Panc1 (cell line): ENCODE results near the gene RAB6B. TPM values are rescaled to one million over a fixed set of nuclear protein-coding genes. Genes with fewer than 3 reads are reported as not detected.
A peak's percentile ranks its signal among the peaks of the same experiment; 100 is the strongest.

Experiments used
- ATAC-seq: fragments of 200-7000 bp; cut with Tn5 transposase; 2 replicates; pipeline ENCODE4 v1.9.1; 2020; ENCODE audit warnings: mild to moderate bottlenecking, moderate library complexity
- BruUV-seq: library from RNA; stranded (reverse); fragments of 400-500 nt; replicated peaks from 2 replicates; lab custom pipeline; 2021; lab: Mats Ljungman, UMichigan
- CTCF ChIA-PET: fragments of 300-600 bp; sonication (Branson Sonifier 250); formaldehyde crosslinking; loops from one replicate; lab custom pipeline; 2022; ENCODE audit warnings: antibody characterized with exemption; lab: Charles Lee
- POLR2A ChIA-PET: fragments of 300-600 bp; sonication (Branson Sonifier 250); formaldehyde crosslinking; loops from one replicate; lab custom pipeline; 2022; ENCODE audit warnings: antibody characterized with exemption; lab: Charles Lee
- DNase-seq: peaks from one replicate; pipeline ENCODE4 v3.0.0-alpha.2; 2010; ENCODE audit warnings: low read depth, low spot score
- H3K27ac ChIP-seq: 2 replicates; pipeline ENCODE4 v1.5.1; 2011; ENCODE audit warnings: mild to moderate bottlenecking, low read length, inconsistent platforms
- H3K27me3 ChIP-seq: fragments of 200-500 bp; sonication (Bioruptor generic); 2 replicates; pipeline ENCODE4 v1.6.0; 2014; ENCODE audit warnings: low read length, inconsistent platforms; ENCODE audit not compliant: control insufficient read depth, insufficient read depth
- H3K36me3 ChIP-seq: fragments of 200-500 bp; sonication (Bioruptor generic); 2 replicates; pipeline ENCODE4 v1.5.1; 2014; ENCODE audit warnings: inconsistent platforms, mild to moderate bottlenecking, low read length, moderate library complexity; ENCODE audit not compliant: control insufficient read depth, insufficient read depth
- H3K4me1 ChIP-seq: 2 replicates; pipeline ENCODE4 v1.5.1; 2011; ENCODE audit warnings: inconsistent platforms, mild to moderate bottlenecking, low read length, moderate library complexity; ENCODE audit not compliant: control insufficient read depth, insufficient read depth
- H3K4me3 ChIP-seq, 2 experiments: 2 replicates each; pipeline ENCODE4 v1.5.1; 2011 to 2012; ENCODE audit warnings: low read depth in 2 of 2, low read length in 2 of 2, mild to moderate bottlenecking in 2 of 2, inconsistent platforms in 1 of 2, moderate library complexity in 1 of 2
- H3K9me3 ChIP-seq: fragments of 200-500 bp; sonication (Bioruptor generic); 2 replicates; pipeline ENCODE4 v1.5.1; 2014; ENCODE audit warnings: low read depth, mild to moderate bottlenecking, inconsistent platforms, low read length, moderate library complexity; ENCODE audit not compliant: control insufficient read depth, insufficient read depth
- POLR2AphosphoS5 ChIP-seq: IDR thresholded peaks from 2 replicates; pipeline ENCODE4 v1.6.1; 2012; ENCODE audit warnings: mild to moderate bottlenecking, low read depth, low read length, moderate library complexity
- SIN3A ChIP-seq: IDR thresholded peaks from 2 replicates; pipeline ENCODE4 v1.6.1; 2012; ENCODE audit warnings: low read depth, mild to moderate bottlenecking, low read length, moderate library complexity, borderline replicate concordance; ENCODE audit not compliant: insufficient read depth
- TCF7L2 ChIP-seq: IDR thresholded peaks from 2 replicates; pipeline ENCODE4 v1.6.1; 2011; ENCODE audit warnings: mild to moderate bottlenecking, low read depth, low read length, inconsistent platforms
- in situ Hi-C: cut with HindIII; loops from 2 replicates; pipeline ENCODE4 v1.10.0; 2016; ENCODE audit warnings: low sequenced_read_pairs, low pct_unique_long_range_greater_than_20kb
- intact Hi-C: fragments of 100-400 bp; cut with micrococcal nuclease; formaldehyde crosslinking; loops from one replicate; pipeline ENCODE4 v1.10.0; 2022; ENCODE audit not compliant: unreplicated experiment
- total RNA-seq: library from RNA; stranded (reverse); gene quantifications from one replicate; pipeline ENCODE4 v1.2.1, GENCODE V29; 2021; ENCODE audit not compliant: unreplicated experiment
- TF ChIP-seq, protein P1 (sequence below): fragments of 450-650 bp; IDR thresholded peaks from 2 replicates; pipeline ENCODE4 v1.5.1; 2017; ENCODE audit warnings: mild to moderate bottlenecking
- TF ChIP-seq, protein P2 (sequence below), 2 experiments: IDR thresholded peaks; 2 replicates each; pipeline ENCODE4 v1.6.1; 2011 to 2012; ENCODE audit warnings: low read depth in 2 of 2, control low read depth in 1 of 2, low read length in 1 of 2, mild to moderate bottlenecking in 1 of 2, moderate library complexity in 1 of 2; ENCODE audit not compliant: insufficient read depth in 1 of 2

Gene RAB6B
- total RNA-seq, 1 experiment from 2014 or later = 49.2 TPM

DNA sequence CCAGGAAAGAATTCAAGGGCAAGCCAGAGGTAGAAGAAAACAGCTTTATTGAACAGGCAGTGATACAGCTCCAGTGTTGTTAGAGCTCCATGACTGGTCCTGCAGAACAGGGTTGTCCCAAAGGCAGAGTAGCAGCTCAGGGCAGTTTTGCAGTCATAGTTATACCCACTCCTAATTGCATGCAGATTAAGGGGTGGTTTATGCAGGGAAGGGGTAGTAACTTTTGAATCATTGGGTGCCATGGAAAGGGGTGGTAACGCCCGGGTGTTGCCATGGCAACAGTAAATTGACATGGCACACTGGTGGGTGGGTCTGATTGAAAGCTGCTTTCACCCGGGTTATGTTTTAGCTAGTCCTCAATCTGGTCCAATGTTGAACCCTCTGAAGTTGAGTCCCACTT is 9.7 kb upstream of the RAB6B start:
- no peaks in the 10 kb centered on the region for H3K36me3 ChIP-seq
- ATAC-seq (peak; percentile 62; the same call in 1 of the 2 replicates), DNase-seq (no peak)
- no peaks in the 10 kb centered on the region for H3K4me1 ChIP-seq
- ChIA-PET CTCF (no interaction called here), POLR2A (no interaction called here)
- intact Hi-C loops (no loop called here), in situ Hi-C loops (no loop called here)
- no peaks in the 10 kb centered on the region for H3K9me3 ChIP-seq
- BruUV-seq = no TSS peak
- H3K27me3 ChIP-seq = no peaks in the 10 kb centered on the region
- no peak overlapping the region for H3K4me3 ChIP-seq
- no peak overlapping the region for H3K27ac ChIP-seq
- no peak for TF ChIP-seq SIN3A
- TF ChIP-seq, protein P1, sequence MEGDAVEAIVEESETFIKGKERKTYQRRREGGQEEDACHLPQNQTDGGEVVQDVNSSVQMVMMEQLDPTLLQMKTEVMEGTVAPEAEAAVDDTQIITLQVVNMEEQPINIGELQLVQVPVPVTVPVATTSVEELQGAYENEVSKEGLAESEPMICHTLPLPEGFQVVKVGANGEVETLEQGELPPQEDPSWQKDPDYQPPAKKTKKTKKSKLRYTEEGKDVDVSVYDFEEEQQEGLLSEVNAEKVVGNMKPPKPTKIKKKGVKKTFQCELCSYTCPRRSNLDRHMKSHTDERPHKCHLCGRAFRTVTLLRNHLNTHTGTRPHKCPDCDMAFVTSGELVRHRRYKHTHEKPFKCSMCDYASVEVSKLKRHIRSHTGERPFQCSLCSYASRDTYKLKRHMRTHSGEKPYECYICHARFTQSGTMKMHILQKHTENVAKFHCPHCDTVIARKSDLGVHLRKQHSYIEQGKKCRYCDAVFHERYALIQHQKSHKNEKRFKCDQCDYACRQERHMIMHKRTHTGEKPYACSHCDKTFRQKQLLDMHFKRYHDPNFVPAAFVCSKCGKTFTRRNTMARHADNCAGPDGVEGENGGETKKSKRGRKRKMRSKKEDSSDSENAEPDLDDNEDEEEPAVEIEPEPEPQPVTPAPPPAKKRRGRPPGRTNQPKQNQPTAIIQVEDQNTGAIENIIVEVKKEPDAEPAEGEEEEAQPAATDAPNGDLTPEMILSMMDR = no peak
- TF ChIP-seq, protein P2, sequence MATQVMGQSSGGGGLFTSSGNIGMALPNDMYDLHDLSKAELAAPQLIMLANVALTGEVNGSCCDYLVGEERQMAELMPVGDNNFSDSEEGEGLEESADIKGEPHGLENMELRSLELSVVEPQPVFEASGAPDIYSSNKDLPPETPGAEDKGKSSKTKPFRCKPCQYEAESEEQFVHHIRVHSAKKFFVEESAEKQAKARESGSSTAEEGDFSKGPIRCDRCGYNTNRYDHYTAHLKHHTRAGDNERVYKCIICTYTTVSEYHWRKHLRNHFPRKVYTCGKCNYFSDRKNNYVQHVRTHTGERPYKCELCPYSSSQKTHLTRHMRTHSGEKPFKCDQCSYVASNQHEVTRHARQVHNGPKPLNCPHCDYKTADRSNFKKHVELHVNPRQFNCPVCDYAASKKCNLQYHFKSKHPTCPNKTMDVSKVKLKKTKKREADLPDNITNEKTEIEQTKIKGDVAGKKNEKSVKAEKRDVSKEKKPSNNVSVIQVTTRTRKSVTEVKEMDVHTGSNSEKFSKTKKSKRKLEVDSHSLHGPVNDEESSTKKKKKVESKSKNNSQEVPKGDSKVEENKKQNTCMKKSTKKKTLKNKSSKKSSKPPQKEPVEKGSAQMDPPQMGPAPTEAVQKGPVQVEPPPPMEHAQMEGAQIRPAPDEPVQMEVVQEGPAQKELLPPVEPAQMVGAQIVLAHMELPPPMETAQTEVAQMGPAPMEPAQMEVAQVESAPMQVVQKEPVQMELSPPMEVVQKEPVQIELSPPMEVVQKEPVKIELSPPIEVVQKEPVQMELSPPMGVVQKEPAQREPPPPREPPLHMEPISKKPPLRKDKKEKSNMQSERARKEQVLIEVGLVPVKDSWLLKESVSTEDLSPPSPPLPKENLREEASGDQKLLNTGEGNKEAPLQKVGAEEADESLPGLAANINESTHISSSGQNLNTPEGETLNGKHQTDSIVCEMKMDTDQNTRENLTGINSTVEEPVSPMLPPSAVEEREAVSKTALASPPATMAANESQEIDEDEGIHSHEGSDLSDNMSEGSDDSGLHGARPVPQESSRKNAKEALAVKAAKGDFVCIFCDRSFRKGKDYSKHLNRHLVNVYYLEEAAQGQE (IDR thresholded peaks at IDR 0.05; ENCODE audit: insufficient read depth in 1 of 2, low read depth in 2 of 2, low read length in 1 of 2) = no peak
- no peak for TF ChIP-seq POLR2AphosphoS5
- TF ChIP-seq TCF7L2 = no peak

DNA sequence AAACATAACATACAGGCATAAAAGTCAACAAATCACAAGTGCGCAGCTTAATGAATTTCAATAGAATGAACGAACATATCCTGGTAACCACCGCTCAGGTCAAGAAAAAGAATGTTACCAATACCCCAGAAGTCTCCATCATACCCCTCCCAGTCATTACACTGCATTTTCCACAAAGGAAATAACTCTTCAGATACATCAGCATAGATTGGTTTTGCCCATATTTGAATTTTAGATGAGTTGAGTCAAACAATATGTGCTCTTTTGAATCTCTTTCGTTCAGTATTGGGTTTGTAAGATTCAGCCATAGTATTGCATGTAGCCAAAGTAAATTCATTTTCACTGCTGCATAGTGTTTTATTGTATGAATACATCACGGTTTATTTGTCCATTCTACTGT is 6.2 kb upstream of the RAB6B start:
- H3K9me3 ChIP-seq = no peaks in the 10 kb centered on the region
- TF ChIP-seq SIN3A (no peak), POLR2AphosphoS5 (no peak), TCF7L2 (no peak)
- TF ChIP-seq, protein P1 = no peak
- TF ChIP-seq, protein P2 (IDR thresholded peaks at IDR 0.05; ENCODE audit: insufficient read depth in 1 of 2, low read depth in 2 of 2, low read length in 1 of 2) = no peak
- intact Hi-C loops (no loop called here), in situ Hi-C loops (no loop called here)
- no peaks in the 10 kb centered on the region for H3K36me3 ChIP-seq
- POLR2A ChIA-PET = no interaction called here
- no peak overlapping the region for H3K27ac ChIP-seq
- BruUV-seq = no TSS peak
- no peak overlapping the region for H3K4me3 ChIP-seq
- no peaks in the 10 kb centered on the region for H3K4me1 ChIP-seq
- ATAC-seq = no peak
- CTCF ChIA-PET = no interaction called here
- DNase-seq = no peak
- H3K27me3 ChIP-seq = no peaks in the 10 kb centered on the region
